Liver (tissue), 9 donors: ENCODE results near the gene ZNF48. TPM values are rescaled to one million over a fixed set of nuclear protein-coding genes. Genes with fewer than 3 reads are reported as not detected.
A peak's percentile ranks its signal among the peaks of the same experiment; 100 is the strongest.

ENCODE experiments used
- DNase-seq: peaks from one replicate; pipeline ENCODE4 v3.0.0-alpha.2; 2017; ENCODE audit warnings: low spot score
- H3K27ac ChIP-seq, 2 donors: one replicate each; pipeline ENCODE4 v1.7.0; 2013; ENCODE audit warnings: inconsistent platforms in 2 of 2, low read length in 2 of 2, control low read depth in 1 of 2, low read depth in 1 of 2, mild to moderate bottlenecking in 1 of 2
- H3K27me3 ChIP-seq, 4 donors: one replicate each; pipeline versions ENCODE4 v1.6.1 to v1.7.0; 2013; ENCODE audit warnings: low read length in 3 of 4, inconsistent platforms in 1 of 4, mild to moderate bottlenecking in 1 of 4, moderate library complexity in 1 of 4; ENCODE audit not compliant: control insufficient read depth in 4 of 4, insufficient read depth in 4 of 4
- H3K36me3 ChIP-seq, 4 donors: one replicate each; pipeline versions ENCODE4 v1.6.1 to v1.7.0; 2013; ENCODE audit warnings: low read length in 3 of 4, mild to moderate bottlenecking in 3 of 4, low read depth in 1 of 4, moderate library complexity in 1 of 4; ENCODE audit not compliant: control insufficient read depth in 4 of 4, insufficient read depth in 3 of 4
- H3K4me1 ChIP-seq, 4 donors: one replicate each; pipeline versions ENCODE4 v1.6.1 to v1.7.0; 2013; ENCODE audit warnings: low read length in 3 of 4, mild to moderate bottlenecking in 3 of 4, moderate library complexity in 1 of 4; ENCODE audit not compliant: control insufficient read depth in 4 of 4, insufficient read depth in 4 of 4
- H3K4me3 ChIP-seq, 3 donors: one replicate each; pipeline versions ENCODE4 v1.6.1 to v1.7.0; 2013; ENCODE audit warnings: low read length in 3 of 3, control low read depth in 1 of 3, low read depth in 1 of 3, mild to moderate bottlenecking in 1 of 3
- H3K9ac ChIP-seq, 2 donors: one replicate each; pipeline ENCODE4 v1.7.0; 2013; ENCODE audit warnings: low read length in 2 of 2, mild to moderate bottlenecking in 2 of 2, moderate library complexity in 2 of 2, control low read depth in 1 of 2, low read depth in 1 of 2
- H3K9me3 ChIP-seq, 4 donors: one replicate each; pipeline versions ENCODE4 v1.6.1 to v1.7.0; 2013; ENCODE audit warnings: low read length in 3 of 4; ENCODE audit not compliant: control insufficient read depth in 4 of 4
- CTCF ChIP-seq: fragments of 150-350 bp; IDR thresholded peaks from 2 replicates; pipeline ENCODE4 v1.5.1; 2017; ENCODE audit warnings: improper control_type of control experiment, low read depth, low read length; ENCODE audit not compliant: missing input control
- EGR1 ChIP-seq, 2 donors: IDR thresholded peaks; 2 replicates each; pipeline ENCODE4 v1.6.1; 2016 to 2018; ENCODE audit warnings: antibody characterized with exemption in 2 of 2, low read depth in 2 of 2
- FOXA1 ChIP-seq: IDR thresholded peaks from 2 replicates; pipeline ENCODE4 v1.6.1; 2016; ENCODE audit warnings: antibody characterized with exemption
- FOXA2 ChIP-seq: IDR thresholded peaks from 2 replicates; pipeline ENCODE4 v1.6.1; 2016; ENCODE audit warnings: antibody characterized with exemption
- GABPA ChIP-seq, 2 donors: IDR thresholded peaks in 1 of 2; conservative IDR thresholded peaks in 1 of 2; 2 replicates each; pipeline ENCODE4 v1.6.1; 2016; ENCODE audit warnings: antibody characterized with exemption in 2 of 2, mild to moderate bottlenecking in 1 of 2, moderate library complexity in 1 of 2
- HNF4A ChIP-seq, 2 donors: conservative IDR thresholded peaks; 2 replicates each; pipeline ENCODE4 v1.6.1; 2016; ENCODE audit warnings: antibody characterized with exemption in 2 of 2, mild to moderate bottlenecking in 2 of 2
- HNF4G ChIP-seq: IDR thresholded peaks from 2 replicates; pipeline ENCODE4 v1.6.1; 2016; ENCODE audit warnings: antibody characterized with exemption
- JUND ChIP-seq, 2 donors: IDR thresholded peaks; 2 replicates each; pipeline ENCODE4 v1.6.1; 2016; ENCODE audit warnings: antibody characterized with exemption in 2 of 2
- MAX ChIP-seq: IDR thresholded peaks from 2 replicates; pipeline ENCODE4 v1.6.1; 2016; ENCODE audit warnings: antibody characterized with exemption
- NR2F2 ChIP-seq: IDR thresholded peaks from 2 replicates; pipeline ENCODE4 v1.6.1; 2016; ENCODE audit warnings: antibody characterized with exemption
- RAD21 ChIP-seq, 2 donors: IDR thresholded peaks; 2 replicates each; pipeline ENCODE4 v1.6.1; 2016; ENCODE audit warnings: antibody characterized with exemption in 2 of 2, mild to moderate bottlenecking in 2 of 2
- REST ChIP-seq: IDR thresholded peaks from 2 replicates; pipeline ENCODE4 v1.6.1; 2016; ENCODE audit warnings: antibody characterized with exemption, mild to moderate bottlenecking
- RXRA ChIP-seq, 2 donors: IDR thresholded peaks; 2 replicates each; pipeline ENCODE4 v1.6.1; 2017 to 2018; ENCODE audit warnings: antibody characterized with exemption in 2 of 2, mild to moderate bottlenecking in 1 of 2
- SP1 ChIP-seq: IDR thresholded peaks from 2 replicates; pipeline ENCODE4 v1.6.1; 2018; ENCODE audit warnings: antibody characterized with exemption, mild to moderate bottlenecking
- TAF1 ChIP-seq: conservative IDR thresholded peaks from 2 replicates; pipeline ENCODE4 v1.6.1; 2016; ENCODE audit warnings: antibody characterized with exemption, mild to moderate bottlenecking
- YY1 ChIP-seq: IDR thresholded peaks from 2 replicates; pipeline ENCODE4 v1.6.1; 2016; ENCODE audit warnings: antibody characterized with exemption, mild to moderate bottlenecking
- ZBTB33 ChIP-seq: IDR thresholded peaks from 2 replicates; pipeline ENCODE4 v1.6.1; 2016; ENCODE audit warnings: antibody characterized with exemption
- WGBS: extraction: QIAGEN DNeasy Blood & Tissue Kit; methylation state at CpG from one replicate; pipeline ENCODE4 v1.1.7; 2013; 5-methylcytosine and 5-hydroxymethylcytosine counted together
- polyA plus RNA-seq, 2 donors: library from polyadenylated mRNA; stranded (reverse) in 1 of 2; unstranded in 1 of 2; fragments of 200-250 nt in 1 of 2; fragments of >200 nt in 1 of 2; fragmentation: Nextera tagmentation in 1 of 2; extraction: Ambion mirVana in 1 of 2; gene quantifications; one replicate each; pipeline versions ENCODE4 v1.2.1 to v1.2.3, GENCODE V29; 2013 to 2015
- total RNA-seq, 2 donors: library from RNA; depleted of rRNA; stranded (reverse); fragments of >200 nt; gene quantifications; one replicate each; pipeline ENCODE4 v1.2.3, GENCODE V29; 2014
- TF ChIP-seq, protein P1 (sequence below): IDR thresholded peaks from 2 replicates; pipeline ENCODE4 v1.6.1; 2016; ENCODE audit warnings: antibody characterized with exemption
- donor health status: healthy.
- donor health status: healthy.
- donor health status: healthy.
- donor health status: healthy.
- donor health status: healthy.

Gene ZNF48
- total RNA-seq (1 to 10 TPM; 3.2 to 4.7 TPM), polyA plus RNA-seq (1 to 10 TPM; 2.3 to 3.0 TPM)

GRCh38 chr16:30395155-30395991 lies at the start of gene ZNF48:
Gene ZNF48 (plus strand): TSS chr16:30395420. CDS start chr16:30395795, 375 bp downstream.
- Histone ChIP-seq H3K9ac (peak within 1 kb of the TSS; percentile 16 to 18), H3K9me3 (no peaks in the 10 kb centered on the region), H3K36me3 (peaks cover 0 to 3% (median 1%) of the 10 kb centered on the region in 4 donors), H3K4me1 (peaks cover 2 to 22% (median 14%) of the 10 kb centered on the region in 4 donors), H3K27me3 (no peaks in the 10 kb centered on the region), H3K27ac (peak within 1 kb of the TSS; percentile 75 to 78), H3K4me3 (peak within 1 kb of the TSS; percentile 76 to 96 (median 88))
- under 1% methylated on average over 103 of the region's 103 CpGs for WGBS
- TF ChIP-seq RAD21 (IDR thresholded peaks at IDR 0.05) (peak; percentile 14 to 43), HNF4A (conservative IDR thresholded peaks at IDR 0.05) (no peak), ZBTB33 (no peak), MAX (no peak), TAF1 (no peak), NR2F2 (no peak), JUND (IDR thresholded peaks at IDR 0.05) (no peak), FOXA1 (no peak), FOXA2 (no peak), CTCF (peak; percentile 33), YY1 (peak; percentile 17), REST (no peak), RXRA (IDR thresholded peaks at IDR 0.05) (no peak), GABPA (IDR thresholded peaks at IDR 0.05 in 1 of 2, conservative IDR thresholded peaks at IDR 0.05 in 1 of 2) (peak in 1 of 2 donors; percentile 81), HNF4G (no peak), EGR1 (IDR thresholded peaks at IDR 0.05; ENCODE audit: low read depth in 2 of 2) (peak; percentile 37 to 58), SP1 (peak; percentile 36)
- TF ChIP-seq, protein P1, sequence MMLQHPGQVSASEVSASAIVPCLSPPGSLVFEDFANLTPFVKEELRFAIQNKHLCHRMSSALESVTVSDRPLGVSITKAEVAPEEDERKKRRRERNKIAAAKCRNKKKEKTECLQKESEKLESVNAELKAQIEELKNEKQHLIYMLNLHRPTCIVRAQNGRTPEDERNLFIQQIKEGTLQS = no peak
- peak; percentile 74 for DNase-seq
